ENCODE results near the gene PMS1. TPM values are rescaled to one million over a fixed set of nuclear protein-coding genes. Genes with fewer than 3 reads are reported as not detected.
A peak's percentile ranks its signal among the peaks of the same experiment; 100 is the strongest.

The PMS1 gene
- total and polyA plus RNA-seq, 2 experiments from 2014 or later, result 53.7 to 64.1 TPM

- Histone ChIP-seq H3K4me2 (no peak overlapping the region), H2AFZ (no peak overlapping the region), H3K27ac (ENCODE audit: low read depth) (no peak overlapping the region; the same call in 1 of the 2 replicates), H3K79me2 (replicated peaks; ENCODE audit: insufficient read depth) (no peaks in the 10 kb centered on the region; the same call in none of the 2 replicates), H3F3A (replicated peaks; ENCODE audit: low read depth) (no peaks in the 10 kb centered on the region), H3K9me2 (ENCODE audit: insufficient read depth) (no peaks in the 10 kb centered on the region), H3K4me1 (ENCODE audit: insufficient read depth) (no peaks in the 10 kb centered on the region), H3K36me3 (ENCODE audit: insufficient read depth) (no peaks in the 10 kb centered on the region), H3K4me3 (no peak overlapping the region), H3K27me3 (ENCODE audit: insufficient read depth) (no peaks in the 10 kb centered on the region), H4K20me1 (replicated peaks; ENCODE audit: insufficient read depth) (peaks cover 5% of the 10 kb centered on the region; the same call in 1 of the 2 replicates)
- ATAC-seq (no peak), DNase-seq (ENCODE audit: low spot score) (no peak)
- no peaks in the 10 kb centered on the region for H3K9me3 Mint-ChIP-seq
- peaks cover 5% of the 10 kb centered on the region for H3K27me3 Mint-ChIP-seq (ENCODE audit: insufficient read depth, low read depth, poor library complexity)
- H3K4me1 Mint-ChIP-seq, result peaks cover 3% of the 10 kb centered on the region; the same call in 2 of the 3 replicates
- no peak overlapping the region for H3K4me3 Mint-ChIP-seq
- peak overlapping the region; percentile 42 for H3K27ac Mint-ChIP-seq
- H3K36me3 Mint-ChIP-seq (ENCODE audit: low read depth), result no peaks in the 10 kb centered on the region; the same call in 2 of the 3 replicates
- no peak for TF ChIP-seq CREB1 (CRISPR knock-in tag; IDR thresholded peaks at IDR 0.05; ENCODE audit: low read depth)
- no peak for TF ChIP-seq NANOG (IDR thresholded peaks at IDR 0.05; ENCODE audit: borderline replicate concordance)
- TF ChIP-seq, protein P1, sequence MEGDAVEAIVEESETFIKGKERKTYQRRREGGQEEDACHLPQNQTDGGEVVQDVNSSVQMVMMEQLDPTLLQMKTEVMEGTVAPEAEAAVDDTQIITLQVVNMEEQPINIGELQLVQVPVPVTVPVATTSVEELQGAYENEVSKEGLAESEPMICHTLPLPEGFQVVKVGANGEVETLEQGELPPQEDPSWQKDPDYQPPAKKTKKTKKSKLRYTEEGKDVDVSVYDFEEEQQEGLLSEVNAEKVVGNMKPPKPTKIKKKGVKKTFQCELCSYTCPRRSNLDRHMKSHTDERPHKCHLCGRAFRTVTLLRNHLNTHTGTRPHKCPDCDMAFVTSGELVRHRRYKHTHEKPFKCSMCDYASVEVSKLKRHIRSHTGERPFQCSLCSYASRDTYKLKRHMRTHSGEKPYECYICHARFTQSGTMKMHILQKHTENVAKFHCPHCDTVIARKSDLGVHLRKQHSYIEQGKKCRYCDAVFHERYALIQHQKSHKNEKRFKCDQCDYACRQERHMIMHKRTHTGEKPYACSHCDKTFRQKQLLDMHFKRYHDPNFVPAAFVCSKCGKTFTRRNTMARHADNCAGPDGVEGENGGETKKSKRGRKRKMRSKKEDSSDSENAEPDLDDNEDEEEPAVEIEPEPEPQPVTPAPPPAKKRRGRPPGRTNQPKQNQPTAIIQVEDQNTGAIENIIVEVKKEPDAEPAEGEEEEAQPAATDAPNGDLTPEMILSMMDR (conservative IDR thresholded peaks at IDR 0.05; ENCODE audit: low read depth in 2 of 2), result no peak
These were observed 51.8 kb downstream of the PMS1 start for GRCh38 chr2:189835855-189836558.

GRCh38 chr2:189836644-189837043 is 52.4 kb downstream of the PMS1 start:
- no peaks in the 10 kb centered on the region for H3F3A ChIP-seq (replicated peaks; ENCODE audit: low read depth)
- H3K4me1 ChIP-seq (ENCODE audit: insufficient read depth), result no peaks in the 10 kb centered on the region
- no peaks in the 10 kb centered on the region; the same call in none of the 2 replicates for H3K79me2 ChIP-seq (replicated peaks; ENCODE audit: insufficient read depth)
- peaks cover 5% of the 10 kb centered on the region; the same call in 1 of the 2 replicates for H4K20me1 ChIP-seq (replicated peaks; ENCODE audit: insufficient read depth)
- Mint-ChIP-seq H3K4me1 (peaks cover 3% of the 10 kb centered on the region; the same call in 2 of the 3 replicates), H3K27ac (peak overlapping the region; percentile 42), H3K4me3 (no peak overlapping the region), H3K36me3 (ENCODE audit: low read depth) (no peaks in the 10 kb centered on the region), H3K27me3 (ENCODE audit: insufficient read depth, low read depth, poor library complexity) (peaks cover 5% of the 10 kb centered on the region), H3K9me3 (no peaks in the 10 kb centered on the region)
- no peak for TF ChIP-seq EZH2phosphoT487 (IDR thresholded peaks at IDR 0.05; ENCODE audit: unreplicated experiment)
- TF ChIP-seq POLR2AphosphoS5 (IDR thresholded peaks at IDR 0.05; ENCODE audit: low read depth), result no peak
- TF ChIP-seq, protein P2, sequence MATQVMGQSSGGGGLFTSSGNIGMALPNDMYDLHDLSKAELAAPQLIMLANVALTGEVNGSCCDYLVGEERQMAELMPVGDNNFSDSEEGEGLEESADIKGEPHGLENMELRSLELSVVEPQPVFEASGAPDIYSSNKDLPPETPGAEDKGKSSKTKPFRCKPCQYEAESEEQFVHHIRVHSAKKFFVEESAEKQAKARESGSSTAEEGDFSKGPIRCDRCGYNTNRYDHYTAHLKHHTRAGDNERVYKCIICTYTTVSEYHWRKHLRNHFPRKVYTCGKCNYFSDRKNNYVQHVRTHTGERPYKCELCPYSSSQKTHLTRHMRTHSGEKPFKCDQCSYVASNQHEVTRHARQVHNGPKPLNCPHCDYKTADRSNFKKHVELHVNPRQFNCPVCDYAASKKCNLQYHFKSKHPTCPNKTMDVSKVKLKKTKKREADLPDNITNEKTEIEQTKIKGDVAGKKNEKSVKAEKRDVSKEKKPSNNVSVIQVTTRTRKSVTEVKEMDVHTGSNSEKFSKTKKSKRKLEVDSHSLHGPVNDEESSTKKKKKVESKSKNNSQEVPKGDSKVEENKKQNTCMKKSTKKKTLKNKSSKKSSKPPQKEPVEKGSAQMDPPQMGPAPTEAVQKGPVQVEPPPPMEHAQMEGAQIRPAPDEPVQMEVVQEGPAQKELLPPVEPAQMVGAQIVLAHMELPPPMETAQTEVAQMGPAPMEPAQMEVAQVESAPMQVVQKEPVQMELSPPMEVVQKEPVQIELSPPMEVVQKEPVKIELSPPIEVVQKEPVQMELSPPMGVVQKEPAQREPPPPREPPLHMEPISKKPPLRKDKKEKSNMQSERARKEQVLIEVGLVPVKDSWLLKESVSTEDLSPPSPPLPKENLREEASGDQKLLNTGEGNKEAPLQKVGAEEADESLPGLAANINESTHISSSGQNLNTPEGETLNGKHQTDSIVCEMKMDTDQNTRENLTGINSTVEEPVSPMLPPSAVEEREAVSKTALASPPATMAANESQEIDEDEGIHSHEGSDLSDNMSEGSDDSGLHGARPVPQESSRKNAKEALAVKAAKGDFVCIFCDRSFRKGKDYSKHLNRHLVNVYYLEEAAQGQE (IDR thresholded peaks at IDR 0.05; ENCODE audit: unreplicated experiment), result no peak
- TF ChIP-seq ZNF331 (CRISPR knock-in tag; IDR thresholded peaks at IDR 0.05; ENCODE audit: low read depth), result no peak
- TF ChIP-seq EZH2 (IDR thresholded peaks at IDR 0.05; ENCODE audit: low read depth, unreplicated experiment), result no peak
- no peak for TF ChIP-seq NANOG (IDR thresholded peaks at IDR 0.05; ENCODE audit: borderline replicate concordance)
- no peak overlapping the region for H3K4me3 ChIP-seq
- ATAC-seq (no peak), DNase-seq (ENCODE audit: low spot score) (no peak)
- no peak overlapping the region for H3K4me2 ChIP-seq
- H2AFZ ChIP-seq, result no peak overlapping the region
- no peaks in the 10 kb centered on the region for H3K27me3 ChIP-seq (ENCODE audit: insufficient read depth)
- H3K27ac ChIP-seq (ENCODE audit: low read depth), result peak overlapping the region; percentile 20; the same call in 1 of the 2 replicates
- no peaks in the 10 kb centered on the region for H3K9me2 ChIP-seq (ENCODE audit: insufficient read depth)
- no peaks in the 10 kb centered on the region for H3K36me3 ChIP-seq (ENCODE audit: insufficient read depth)
